ENCODE results near the gene NHEJ1. TPM values are rescaled to one million over a fixed set of nuclear protein-coding genes. Genes with fewer than 3 reads are reported as not detected.

The NHEJ1 gene
- polyA plus RNA-seq, 1 of the 3 experiments (the other 2 are of a cell fraction) = 16.3 TPM

DNA sequence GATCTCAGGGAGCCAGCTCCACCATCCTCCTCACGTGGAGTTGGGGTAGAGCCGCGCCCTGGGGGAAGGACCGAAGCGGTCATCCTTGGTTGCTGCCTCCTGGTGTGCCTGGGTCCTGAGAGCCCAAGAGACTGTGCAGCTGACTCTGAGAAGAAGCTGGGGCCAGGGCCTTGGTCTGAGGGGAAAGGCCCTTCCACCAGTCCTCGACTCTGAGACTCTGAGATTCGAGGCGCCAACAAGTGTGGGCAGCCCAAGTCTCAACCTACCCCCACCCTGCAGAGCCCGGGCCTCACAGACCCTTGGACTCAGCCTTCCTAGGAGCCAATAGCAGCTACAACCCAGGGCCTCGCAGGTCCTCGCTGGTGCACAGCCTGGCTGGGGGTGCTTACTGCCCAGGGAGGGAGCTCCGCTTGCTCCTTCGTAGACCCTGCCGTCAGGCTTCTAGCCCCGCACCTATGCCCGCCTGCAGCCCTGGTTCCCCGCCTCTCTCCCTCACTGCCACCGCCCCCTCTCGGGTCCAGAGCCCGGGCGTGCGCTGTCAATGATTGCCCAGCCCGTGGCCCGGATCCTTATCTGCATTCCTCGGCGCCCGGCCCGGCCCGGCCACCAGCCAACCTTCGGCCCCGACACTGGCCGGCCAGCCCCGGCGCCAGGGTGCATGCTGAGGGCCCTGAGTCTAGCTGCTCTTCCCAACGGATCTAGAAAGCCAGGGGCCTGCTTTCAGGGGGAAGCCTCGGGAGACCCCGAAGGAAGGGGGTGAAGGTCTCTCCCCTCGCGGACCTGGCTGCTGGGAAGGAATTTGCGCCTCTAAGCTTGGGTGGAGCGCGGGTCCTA lies 101.9 kb downstream of the NHEJ1 start:
- Histone ChIP-seq H3K79me2 (ENCODE audit: insufficient read depth) (no peaks in the 10 kb centered on the region), H3K4me1 (ENCODE audit: control insufficient read depth in 1 of 2, insufficient read depth in 2 of 2, low read depth in 1 of 2, low read length in 1 of 2) (peaks cover 0 to 16% of the 10 kb centered on the region in 2 experiments; a peak in 1 of 4 replicates), H3K4me2 (peak overlapping the region; percentile 52; the same call in 1 of the 2 replicates), H3K27ac (ENCODE audit: low read depth in 2 of 2, low read length in 1 of 2) (no peak overlapping the region), H3F3A (replicated peaks; ENCODE audit: insufficient read depth) (peaks cover 3% of the 10 kb centered on the region), H2AFZ (ENCODE audit: low read depth) (no peak overlapping the region), H3K36me3 (replicated peaks in 1 of 2; ENCODE audit: control insufficient read depth in 1 of 2, insufficient read depth in 2 of 2, low read length in 1 of 2) (no peaks in the 10 kb centered on the region), H3K4me3 (ENCODE audit: low read depth in 2 of 2, low read length in 1 of 2) (peak overlapping the region; percentile 10 to 12; a peak in 2 of 4 replicates), H3K9me2 (no peaks in the 10 kb centered on the region), H3K9me3 (no peaks in the 10 kb centered on the region), H4K20me1 (ENCODE audit: insufficient read depth) (peaks cover 7% of the 10 kb centered on the region), H3K27me3 (ENCODE audit: insufficient read depth) (peaks cover 40% of the 10 kb centered on the region), H3K9ac (no peak overlapping the region)
- 36% methylated on average over 5 of the region's 42 CpGs for WGBS (ENCODE audit: low lambda C conversion rate)
- TF ChIP-seq SIN3A (IDR thresholded peaks at IDR 0.05; ENCODE audit: borderline replicate concordance, low read depth, low read length) (no peak), MXI1 (IDR thresholded peaks at IDR 0.05; ENCODE audit: low read depth, low read length) (peak; percentile 12; the same call in 1 of the 2 replicates), GATA2 (CRISPR knock-in tag; IDR thresholded peaks at IDR 0.05) (peak; percentile 73)
- POLR2A ChIA-PET = interaction anchor here (0.5 to 1.3 kb wide), 3 partner anchors 8 to 225 kb away, joined by 3 read pairs; no protein-coding TSS in a partner anchor
- CTCF ChIA-PET = interaction anchor here (0.6 to 15.5 kb wide), 42 partner anchors 8 to 236 kb away, joined by 3 to 205 read pairs (median 5); partner anchors contain the start of genes CFAP65, CRYBA2, NHEJ1 and TUBA4A
- DNase-seq = peak; percentile 89

DNA sequence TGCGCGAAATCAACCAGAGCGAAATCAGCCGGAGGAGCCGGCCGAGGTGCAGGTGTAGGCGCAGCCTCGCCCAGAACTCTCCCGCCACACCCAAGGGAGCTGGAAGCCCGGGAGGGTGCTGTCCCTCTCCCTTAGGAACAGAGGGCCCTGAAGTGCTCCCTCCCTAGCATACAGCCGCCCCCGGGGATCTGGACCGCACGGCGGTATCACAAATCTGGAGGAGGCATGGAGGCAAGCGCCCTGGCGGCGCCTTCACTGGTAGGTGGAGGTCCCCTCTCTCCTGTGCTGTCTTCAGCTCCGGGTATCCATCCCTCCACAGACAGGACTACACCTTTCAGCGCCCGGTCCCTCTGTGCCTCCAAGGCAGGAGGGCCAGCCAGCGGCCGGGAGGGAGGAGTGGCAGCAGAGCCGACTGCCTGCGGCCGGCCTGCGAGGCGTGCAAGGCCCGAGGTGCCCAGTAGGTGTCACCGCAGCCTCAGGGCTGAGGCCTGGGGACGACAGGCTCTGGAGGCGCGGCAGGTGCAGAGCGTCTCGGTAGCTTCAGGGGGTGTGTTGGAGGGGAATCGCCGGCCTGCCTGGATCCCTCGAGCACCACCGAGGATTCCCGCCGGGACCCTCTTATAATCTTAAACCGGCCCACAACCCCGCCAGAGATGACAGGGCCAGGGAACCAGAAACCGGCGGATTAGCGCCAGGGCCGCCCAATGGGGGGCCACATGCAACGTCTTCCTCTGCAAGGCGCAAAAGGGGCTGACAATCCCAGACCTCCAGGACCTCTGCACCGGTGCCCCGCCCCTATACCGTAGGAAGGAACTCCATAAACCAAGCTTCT lies 102.7 kb downstream of the NHEJ1 start:
- no peaks in the 10 kb centered on the region for H3K79me2 ChIP-seq (ENCODE audit: insufficient read depth)
- no peaks in the 10 kb centered on the region for H3K36me3 ChIP-seq (replicated peaks in 1 of 2; ENCODE audit: control insufficient read depth in 1 of 2, insufficient read depth in 2 of 2, low read length in 1 of 2)
- no peak overlapping the region for H3K27ac ChIP-seq (ENCODE audit: low read depth in 2 of 2, low read length in 1 of 2)
- H3K9me3 ChIP-seq = no peaks in the 10 kb centered on the region
- TF ChIP-seq, protein P1, sequence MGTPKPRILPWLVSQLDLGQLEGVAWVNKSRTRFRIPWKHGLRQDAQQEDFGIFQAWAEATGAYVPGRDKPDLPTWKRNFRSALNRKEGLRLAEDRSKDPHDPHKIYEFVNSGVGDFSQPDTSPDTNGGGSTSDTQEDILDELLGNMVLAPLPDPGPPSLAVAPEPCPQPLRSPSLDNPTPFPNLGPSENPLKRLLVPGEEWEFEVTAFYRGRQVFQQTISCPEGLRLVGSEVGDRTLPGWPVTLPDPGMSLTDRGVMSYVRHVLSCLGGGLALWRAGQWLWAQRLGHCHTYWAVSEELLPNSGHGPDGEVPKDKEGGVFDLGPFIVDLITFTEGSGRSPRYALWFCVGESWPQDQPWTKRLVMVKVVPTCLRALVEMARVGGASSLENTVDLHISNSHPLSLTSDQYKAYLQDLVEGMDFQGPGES (IDR thresholded peaks at IDR 0.05; ENCODE audit: low read depth, low read length) = no peak
- TF ChIP-seq, protein P2, sequence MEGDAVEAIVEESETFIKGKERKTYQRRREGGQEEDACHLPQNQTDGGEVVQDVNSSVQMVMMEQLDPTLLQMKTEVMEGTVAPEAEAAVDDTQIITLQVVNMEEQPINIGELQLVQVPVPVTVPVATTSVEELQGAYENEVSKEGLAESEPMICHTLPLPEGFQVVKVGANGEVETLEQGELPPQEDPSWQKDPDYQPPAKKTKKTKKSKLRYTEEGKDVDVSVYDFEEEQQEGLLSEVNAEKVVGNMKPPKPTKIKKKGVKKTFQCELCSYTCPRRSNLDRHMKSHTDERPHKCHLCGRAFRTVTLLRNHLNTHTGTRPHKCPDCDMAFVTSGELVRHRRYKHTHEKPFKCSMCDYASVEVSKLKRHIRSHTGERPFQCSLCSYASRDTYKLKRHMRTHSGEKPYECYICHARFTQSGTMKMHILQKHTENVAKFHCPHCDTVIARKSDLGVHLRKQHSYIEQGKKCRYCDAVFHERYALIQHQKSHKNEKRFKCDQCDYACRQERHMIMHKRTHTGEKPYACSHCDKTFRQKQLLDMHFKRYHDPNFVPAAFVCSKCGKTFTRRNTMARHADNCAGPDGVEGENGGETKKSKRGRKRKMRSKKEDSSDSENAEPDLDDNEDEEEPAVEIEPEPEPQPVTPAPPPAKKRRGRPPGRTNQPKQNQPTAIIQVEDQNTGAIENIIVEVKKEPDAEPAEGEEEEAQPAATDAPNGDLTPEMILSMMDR (IDR thresholded peaks at IDR 0.05) = peak; percentile 78
- no peak for TF ChIP-seq POLR2AphosphoS5 (IDR thresholded peaks at IDR 0.05; ENCODE audit: low read depth, low read length)
- peak; percentile 81 for TF ChIP-seq SMC3 (IDR thresholded peaks at IDR 0.05; ENCODE audit: low read depth, low read length)
- peak; percentile 77 for TF ChIP-seq RAD21 (IDR thresholded peaks at IDR 0.05; ENCODE audit: low read length)
- no peak for TF ChIP-seq YY1 (IDR thresholded peaks at IDR 0.05; ENCODE audit: low read depth)
- 33% methylated on average over 25 of the region's 52 CpGs for WGBS (ENCODE audit: low lambda C conversion rate)
- no peak overlapping the region for H3K9ac ChIP-seq
- POLR2A ChIA-PET = interaction anchor here (0.9 kb wide), 1 partner anchor 7 kb away, joined by 3 read pairs; no protein-coding TSS in a partner anchor
- DNase-seq = peak; percentile 86
- peak overlapping the region in 1 of 2 experiments; percentile 35; a peak in 1 of 4 replicates for H3K4me3 ChIP-seq (ENCODE audit: low read depth in 2 of 2, low read length in 1 of 2)
- peaks cover 0 to 16% of the 10 kb centered on the region in 2 experiments; a peak in 1 of 4 replicates for H3K4me1 ChIP-seq (ENCODE audit: control insufficient read depth in 1 of 2, insufficient read depth in 2 of 2, low read depth in 1 of 2, low read length in 1 of 2)
- H3F3A ChIP-seq (replicated peaks; ENCODE audit: insufficient read depth) = peaks cover 3% of the 10 kb centered on the region
- no peaks in the 10 kb centered on the region for H3K9me2 ChIP-seq
- H2AFZ ChIP-seq (ENCODE audit: low read depth) = no peak overlapping the region
- peaks cover 7% of the 10 kb centered on the region for H4K20me1 ChIP-seq (ENCODE audit: insufficient read depth)
- CTCF ChIA-PET = interaction anchor here (0.6 to 15.5 kb wide), 40 partner anchors 9 to 237 kb away, joined by 3 to 205 read pairs (median 5); partner anchors contain the start of genes CFAP65, CRYBA2, NHEJ1 and TUBA4A
- peaks cover 43% of the 10 kb centered on the region for H3K27me3 ChIP-seq (ENCODE audit: insufficient read depth)
- H3K4me2 ChIP-seq = no peak overlapping the region
